HG03442 (cell line): Measurements from ENCODE around the gene GOLGA6L7.
"Not testable (repeated sequence)": the region's sequence is repeated elsewhere in the genome, so short reads cannot be mapped to it uniquely, and the experiment has no call there.

Experiments
- ATAC-seq: cut with Tn5 transposase; IDR thresholded peaks from one replicate; pipeline ENCODE4 v1.9.1; 2021; ENCODE audit warnings: mild to moderate bottlenecking, moderate library complexity; ENCODE audit not compliant: unreplicated experiment

GOLGA6L7 gene

GRCh38 chr15:28884151-28884940 is 35.9 kb upstream of the GOLGA6L7 start:
- ATAC-seq: no peak

GRCh38 chr15:28881600-28881999 is 33.2 kb upstream of the GOLGA6L7 start:
- no peak for ATAC-seq

GRCh38 chr15:28881170-28881569 is 32.7 kb upstream of the GOLGA6L7 start:
- no peak for ATAC-seq

GRCh38 chr15:28880680-28881079 is 32.2 kb upstream of the GOLGA6L7 start:
- no peak for ATAC-seq

- no peak for ATAC-seq
These were observed 31.1 kb upstream of the GOLGA6L7 start for GRCh38 chr15:28879551-28879950.

GRCh38 chr15:28878209-28878608 is 29.8 kb upstream of the GOLGA6L7 start:
- ATAC-seq: no peak

- ATAC-seq: no peak
These were observed 28.4 kb upstream of the GOLGA6L7 start for GRCh38 chr15:28876845-28877185.

GRCh38 chr15:28876131-28876844 is 27.8 kb upstream of the GOLGA6L7 start:
- no peak for ATAC-seq

GRCh38 chr15:28875461-28876000 is 27.1 kb upstream of the GOLGA6L7 start:
- ATAC-seq: no peak

- no peak for ATAC-seq
These were observed 25.2 kb upstream of the GOLGA6L7 start for GRCh38 chr15:28873585-28874190.

GRCh38 chr15:28873006-28873405 is 24.6 kb upstream of the GOLGA6L7 start:
- ATAC-seq: no peak

- no peak for ATAC-seq
These were observed 22.7 kb upstream of the GOLGA6L7 start for GRCh38 chr15:28871168-28871567.

- no peak for ATAC-seq
These were observed 20.4 kb upstream of the GOLGA6L7 start for GRCh38 chr15:28868744-28869345.

- ATAC-seq: not testable (repeated sequence)
These were observed 13.3 kb upstream of the GOLGA6L7 start for GRCh38 chr15:28861589-28862293.

GRCh38 chr15:28861031-28861534 is 12.6 kb upstream of the GOLGA6L7 start:
- ATAC-seq: no peak

- not testable (repeated sequence) for ATAC-seq
These were observed 6.1 kb upstream of the GOLGA6L7 start for GRCh38 chr15:28854578-28854977.

GRCh38 chr15:28853654-28854053 is 5.2 kb upstream of the GOLGA6L7 start:
- not testable (repeated sequence) for ATAC-seq

- not testable (repeated sequence) for ATAC-seq
These were observed 1.3 kb upstream of the GOLGA6L7 start for GRCh38 chr15:28849766-28850165.

- not testable (repeated sequence) for ATAC-seq
These were observed 827 bp upstream of the GOLGA6L7 start for GRCh38 chr15:28849271-28849670.

- not testable (repeated sequence) for ATAC-seq
These were observed 485 bp downstream of the GOLGA6L7 start for GRCh38 chr15:28847959-28848358.
